Upper lobe of left lung (tissue), 6 donors: ENCODE measurements around the gene TMEM132C. TPM values are rescaled to one million over a fixed set of nuclear protein-coding genes. Genes with fewer than 3 reads are reported as not detected.

Experiments
- ATAC-seq, 2 donors: fragments of 200-7000 bp; cut with Tn5 transposase; one replicate each; pipeline ENCODE4 v1.9.1; 2022; ENCODE audit warnings: mild to moderate bottlenecking in 2 of 2, moderate library complexity in 2 of 2; ENCODE audit not compliant: low FRiP score in 2 of 2
- DNase-seq, 2 donors: peaks; one replicate each; pipeline ENCODE4 v3.0.0-alpha.2; 2019 to 2020
- H3K27ac ChIP-seq, 4 donors: fragments of 200-600 bp; sonication (generic); one replicate each; pipeline ENCODE4 v1.5.1; 2016 to 2019
- H3K27me3 ChIP-seq, 4 donors: fragments of 200-600 bp; sonication (generic); one replicate each; pipeline ENCODE4 v1.5.1; 2017 to 2019
- H3K36me3 ChIP-seq, 4 donors: fragments of 200-600 bp; sonication (generic); one replicate each; pipeline ENCODE4 v1.5.1; 2016 to 2019
- H3K4me1 ChIP-seq, 4 donors: fragments of 200-600 bp; sonication (generic); one replicate each; pipeline ENCODE4 v1.5.1; 2018 to 2019
- H3K4me3 ChIP-seq, 4 donors: fragments of 200-600 bp; sonication (generic); one replicate each; pipeline ENCODE4 v1.5.1; 2017 to 2019; ENCODE audit warnings: mild to moderate bottlenecking in 2 of 4, moderate library complexity in 1 of 4
- H3K9me3 ChIP-seq, 4 donors: fragments of 200-600 bp; sonication (generic); one replicate each; pipeline ENCODE4 v1.5.1; 2018 to 2019
- EP300 ChIP-seq, 4 donors: sonication (generic); formaldehyde crosslinking; IDR thresholded peaks; one replicate each; pipeline ENCODE4 v1.5.1; 2017; ENCODE audit warnings: antibody characterized with exemption in 4 of 4, control low read depth in 2 of 4
- POLR2A ChIP-seq, 4 donors: fragments of 450-650 bp; IDR thresholded peaks; one replicate each; pipeline ENCODE4 v1.5.1; 2016 to 2017; ENCODE audit warnings: antibody characterized with exemption in 4 of 4, mild to moderate bottlenecking in 2 of 4
- POLR2AphosphoS5 ChIP-seq, 2 donors: sonication (generic); formaldehyde crosslinking; IDR thresholded peaks; one replicate each; pipeline ENCODE4 v1.5.1; 2017; ENCODE audit warnings: antibody characterized with exemption in 2 of 2
- whole genome bisulfite sequencing, 2 donors: methylation state at CpG; one replicate each; pipeline ENCODE4 v1.1.5; 2017 to 2018; 5-methylcytosine and 5-hydroxymethylcytosine counted together
- total RNA-seq, 6 donors: library from RNA; depleted of rRNA in 4 of 6; stranded (reverse); fragments of >200 nt in 4 of 6; gene quantifications; one replicate each; pipeline versions ENCODE4 v1.1.0 to v1.2.1, GENCODE V29; 2016 to 2021
- TF ChIP-seq, protein P1 (sequence below), 6 experiments: fragments of 450-650 bp in 4 of 6; fragments of 200-600 bp in 2 of 6; sonication (generic) in 2 of 6; IDR thresholded peaks; one replicate each; pipeline ENCODE4 v1.5.1; 2016 to 2019; ENCODE audit warnings: antibody characterized with exemption in 6 of 6
- donor health status: DM: no; HTN: no; CAD: no; lungs with moderate emphysema.
- donor health status: DM: no; HTN: yes; CAD: no; lungs with severe emphysema.

TMEM132C gene
- total RNA-seq, 6 donors from 2014 or later = under 0.01 to 2.2 (median 1.1) TPM

DNA sequence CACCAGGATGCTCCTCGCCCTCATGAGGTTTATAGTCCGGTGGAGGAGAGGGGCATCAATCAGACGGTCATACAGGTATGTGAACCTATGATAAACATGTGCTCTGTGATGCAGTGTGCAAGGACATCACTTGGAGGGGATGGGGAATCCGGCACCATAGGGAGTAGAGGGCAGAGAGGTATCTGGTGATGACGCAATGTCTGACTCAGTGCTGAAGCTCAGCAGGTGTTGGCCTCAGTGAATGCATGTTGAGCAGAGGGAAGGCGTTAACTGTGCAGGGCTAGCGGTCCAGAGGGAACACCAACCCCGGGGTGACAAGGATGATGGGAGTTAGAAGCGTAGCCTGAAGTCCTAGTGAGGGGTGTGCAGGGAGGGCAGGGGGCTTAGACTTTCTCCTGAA, 200.9 kb downstream of the TMEM132C start:
- H3K9me3 ChIP-seq = no peaks in the 10 kb centered on the region
- no peak overlapping the region for H3K27ac ChIP-seq
- H3K4me3 ChIP-seq = no peak overlapping the region
- no peaks in the 10 kb centered on the region for H3K36me3 ChIP-seq
- no peaks in the 10 kb centered on the region for H3K27me3 ChIP-seq
- no peaks in the 10 kb centered on the region for H3K4me1 ChIP-seq
- DNase-seq (no peak), ATAC-seq (no peak)
- WGBS, 2 donors = 87 to 91% methylated on average over 9 of the region's 9 CpGs
- no peak for TF ChIP-seq POLR2AphosphoS5 (IDR thresholded peaks at IDR 0.05)
- TF ChIP-seq, protein P1, sequence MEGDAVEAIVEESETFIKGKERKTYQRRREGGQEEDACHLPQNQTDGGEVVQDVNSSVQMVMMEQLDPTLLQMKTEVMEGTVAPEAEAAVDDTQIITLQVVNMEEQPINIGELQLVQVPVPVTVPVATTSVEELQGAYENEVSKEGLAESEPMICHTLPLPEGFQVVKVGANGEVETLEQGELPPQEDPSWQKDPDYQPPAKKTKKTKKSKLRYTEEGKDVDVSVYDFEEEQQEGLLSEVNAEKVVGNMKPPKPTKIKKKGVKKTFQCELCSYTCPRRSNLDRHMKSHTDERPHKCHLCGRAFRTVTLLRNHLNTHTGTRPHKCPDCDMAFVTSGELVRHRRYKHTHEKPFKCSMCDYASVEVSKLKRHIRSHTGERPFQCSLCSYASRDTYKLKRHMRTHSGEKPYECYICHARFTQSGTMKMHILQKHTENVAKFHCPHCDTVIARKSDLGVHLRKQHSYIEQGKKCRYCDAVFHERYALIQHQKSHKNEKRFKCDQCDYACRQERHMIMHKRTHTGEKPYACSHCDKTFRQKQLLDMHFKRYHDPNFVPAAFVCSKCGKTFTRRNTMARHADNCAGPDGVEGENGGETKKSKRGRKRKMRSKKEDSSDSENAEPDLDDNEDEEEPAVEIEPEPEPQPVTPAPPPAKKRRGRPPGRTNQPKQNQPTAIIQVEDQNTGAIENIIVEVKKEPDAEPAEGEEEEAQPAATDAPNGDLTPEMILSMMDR (IDR thresholded peaks at IDR 0.05) = no peak
- no peak for TF ChIP-seq EP300 (IDR thresholded peaks at IDR 0.05)
- no peak for TF ChIP-seq POLR2A (IDR thresholded peaks at IDR 0.05)

DNA sequence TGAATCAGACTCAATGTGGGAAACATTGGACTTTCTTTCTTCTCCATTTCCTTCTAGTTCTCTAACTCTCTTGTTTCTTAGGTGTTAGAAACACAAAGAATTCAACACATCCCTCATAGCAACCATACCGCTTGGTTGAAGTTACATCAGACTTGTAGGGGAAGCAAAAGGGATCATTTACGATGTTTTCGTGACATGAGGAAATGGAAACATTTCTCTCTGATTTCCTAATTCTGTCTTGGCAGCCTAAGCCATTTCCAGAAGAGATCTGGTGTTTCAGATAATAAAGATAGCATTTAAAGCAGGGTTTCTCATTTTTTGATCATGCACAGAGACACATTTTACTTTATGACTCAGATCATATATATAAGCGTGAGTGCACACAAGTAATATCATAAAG, 202.0 kb downstream of the TMEM132C start:
- Histone ChIP-seq H3K36me3 (no peaks in the 10 kb centered on the region), H3K4me1 (no peaks in the 10 kb centered on the region), H3K27me3 (no peaks in the 10 kb centered on the region), H3K9me3 (no peaks in the 10 kb centered on the region), H3K4me3 (no peak overlapping the region), H3K27ac (no peak overlapping the region)
- TF ChIP-seq, protein P1 (IDR thresholded peaks at IDR 0.05) = no peak
- no peak for TF ChIP-seq POLR2A (IDR thresholded peaks at IDR 0.05)
- TF ChIP-seq EP300 (IDR thresholded peaks at IDR 0.05) = no peak
- no peak for TF ChIP-seq POLR2AphosphoS5 (IDR thresholded peaks at IDR 0.05)
- DNase-seq = no peak
- WGBS, 2 donors = 39 to 47% methylated on average over 4 of the region's 4 CpGs
- no peak for ATAC-seq

DNA sequence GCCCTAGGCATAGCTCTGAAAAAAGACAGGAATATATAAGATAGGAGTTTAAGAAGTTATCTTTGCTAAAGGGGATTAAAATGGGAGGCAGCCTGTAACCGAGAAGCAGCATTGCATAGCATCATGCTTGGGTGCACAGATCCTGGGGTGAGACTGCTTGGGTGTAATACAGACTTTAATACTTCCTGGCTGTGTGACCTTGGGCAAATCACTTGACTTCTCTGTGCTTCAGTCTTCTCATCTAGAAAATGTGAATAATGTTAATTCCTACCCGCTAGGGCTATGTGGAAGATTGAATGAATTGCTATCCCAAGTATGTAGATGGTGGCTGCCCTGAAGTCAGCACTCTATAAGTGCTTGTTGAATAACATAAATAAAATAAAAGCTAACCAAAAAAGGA, 204.5 kb downstream of the TMEM132C start:
- Histone ChIP-seq H3K27me3 (no peaks in the 10 kb centered on the region), H3K36me3 (no peaks in the 10 kb centered on the region), H3K9me3 (no peaks in the 10 kb centered on the region), H3K4me1 (no peaks in the 10 kb centered on the region), H3K4me3 (no peak overlapping the region), H3K27ac (no peak overlapping the region)
- no peak for ATAC-seq
- no peak for DNase-seq
- TF ChIP-seq POLR2A (IDR thresholded peaks at IDR 0.05) = no peak
- no peak for TF ChIP-seq POLR2AphosphoS5 (IDR thresholded peaks at IDR 0.05)
- no peak for TF ChIP-seq EP300 (IDR thresholded peaks at IDR 0.05)
- TF ChIP-seq, protein P1 (IDR thresholded peaks at IDR 0.05) = no peak
- WGBS, 2 donors = 81 to 89% methylated on average over 2 of the region's 2 CpGs

DNA sequence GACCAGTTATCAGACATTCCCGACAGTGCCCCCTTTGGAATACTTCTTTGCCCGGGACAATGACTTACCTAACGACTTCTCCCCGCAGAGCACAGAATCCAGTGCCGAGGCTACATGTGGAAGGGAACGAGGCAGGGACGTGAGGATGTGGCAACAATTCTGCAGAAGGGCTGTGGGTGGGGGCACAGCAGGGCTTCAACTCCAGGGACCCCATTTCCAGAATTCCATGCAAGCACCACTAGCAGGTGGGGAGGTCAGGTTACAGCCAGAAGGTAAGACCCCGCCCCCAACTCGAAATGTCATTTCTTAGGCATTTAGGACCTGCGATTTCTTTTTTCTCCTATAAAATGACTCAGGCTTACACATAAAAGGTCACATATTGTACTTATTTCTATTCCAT, 207.9 kb downstream of the TMEM132C start:
- no peak overlapping the region for H3K4me3 ChIP-seq
- H3K36me3 ChIP-seq = no peaks in the 10 kb centered on the region
- no peak for DNase-seq
- H3K27ac ChIP-seq = no peak overlapping the region
- H3K9me3 ChIP-seq = no peaks in the 10 kb centered on the region
- TF ChIP-seq, protein P1 (IDR thresholded peaks at IDR 0.05) = no peak
- TF ChIP-seq EP300 (IDR thresholded peaks at IDR 0.05) = no peak
- TF ChIP-seq POLR2A (IDR thresholded peaks at IDR 0.05) = no peak
- no peak for TF ChIP-seq POLR2AphosphoS5 (IDR thresholded peaks at IDR 0.05)
- H3K27me3 ChIP-seq = no peaks in the 10 kb centered on the region
- no peak for ATAC-seq
- no peaks in the 10 kb centered on the region for H3K4me1 ChIP-seq
- 80 to 85% methylated on average over 10 of the region's 10 CpGs for WGBS, 2 donors

DNA sequence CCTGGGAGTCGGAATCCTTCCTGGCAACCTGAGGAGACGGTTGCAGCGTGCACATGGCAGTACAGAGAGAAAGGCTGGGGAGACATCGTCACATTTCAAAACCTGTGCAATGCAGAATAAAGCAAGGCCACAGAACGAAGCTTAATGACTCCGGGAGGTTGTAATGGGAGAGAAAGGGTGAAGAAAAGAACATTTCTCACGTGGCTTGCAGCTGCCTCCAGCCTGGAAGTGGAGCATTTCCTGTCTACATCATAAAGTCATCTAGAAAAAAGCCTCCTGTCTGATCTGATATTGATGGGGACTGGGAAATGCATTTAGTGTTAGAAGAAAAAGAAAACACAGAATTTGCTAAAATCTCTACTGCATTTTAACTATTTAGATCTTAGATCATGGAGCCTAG, 209.3 kb downstream of the TMEM132C start:
- Histone ChIP-seq H3K27me3 (no peaks in the 10 kb centered on the region), H3K9me3 (no peaks in the 10 kb centered on the region), H3K4me3 (no peak overlapping the region), H3K27ac (no peak overlapping the region), H3K36me3 (no peaks in the 10 kb centered on the region), H3K4me1 (no peaks in the 10 kb centered on the region)
- TF ChIP-seq POLR2AphosphoS5 (IDR thresholded peaks at IDR 0.05) = no peak
- DNase-seq = no peak
- 48 to 57% methylated on average over 7 of the region's 7 CpGs for WGBS, 2 donors
- ATAC-seq = no peak
